Measurements from ENCODE around the gene SYNPR. TPM values are rescaled to one million over a fixed set of nuclear protein-coding genes. Genes with fewer than 3 reads are reported as not detected.

SYNPR gene
- total RNA-seq, 1 experiment from 2014 or later = not detected

GRCh38 chr3:63470745-63471144 is 192.6 kb downstream of the SYNPR start:
- CTCF ChIA-PET = no interaction called here
- no peaks in the 10 kb centered on the region for H3K36me3 Mint-ChIP-seq (ENCODE audit: insufficient read depth, unreplicated experiment)

GRCh38 chr3:63471781-63472180 is 193.7 kb downstream of the SYNPR start:
- no peaks in the 10 kb centered on the region for H3K9me3 Mint-ChIP-seq (ENCODE audit: unreplicated experiment)
- TF ChIP-seq CTCF (IDR thresholded peaks at IDR 0.05; ENCODE audit: insufficient read depth in 1 of 2, low read depth in 1 of 2, low read length in 1 of 2, severe bottlenecking in 1 of 2, unreplicated experiment in 1 of 2) = no peak

More at GRCh38 chr3:63470745-63471144, 192.6 kb downstream of the SYNPR start:
- Histone ChIP-seq H3K36me3 (ENCODE audit: control insufficient read depth, insufficient read depth, low read length) (no peaks in the 10 kb centered on the region), H3K27me3 (replicated peaks; ENCODE audit: control insufficient read depth, insufficient read depth, low read length) (no peaks in the 10 kb centered on the region), H3K4me3 (ENCODE audit: low read depth, low read length) (no peak overlapping the region), H3K4me1 (no peaks in the 10 kb centered on the region), H3K9me3 (no peaks in the 10 kb centered on the region)
- intact Hi-C loops (cut with micrococcal nuclease; ENCODE audit: unreplicated experiment) = no loop called here
- Mint-ChIP-seq H3K27ac (ENCODE audit: unreplicated experiment) (no peak overlapping the region), H3K27me3 (ENCODE audit: insufficient read depth, unreplicated experiment) (peaks cover 4% of the 10 kb centered on the region), H3K9me3 (ENCODE audit: unreplicated experiment) (no peaks in the 10 kb centered on the region), H3K4me3 (ENCODE audit: unreplicated experiment) (no peak overlapping the region), H3K4me1 (ENCODE audit: low read depth, unreplicated experiment) (no peaks in the 10 kb centered on the region)
- no peak for TF ChIP-seq CTCF (IDR thresholded peaks at IDR 0.05; ENCODE audit: insufficient read depth in 1 of 2, low read depth in 1 of 2, low read length in 1 of 2, severe bottlenecking in 1 of 2, unreplicated experiment in 1 of 2)
- BruUV-seq (replicated peaks) = no TSS peak
- POLR2A ChIA-PET = no interaction called here
- no peak for DNase-seq

GRCh38 chr3:63473641-63474166 is 195.6 kb downstream of the SYNPR start:
- intact Hi-C loops (cut with micrococcal nuclease; ENCODE audit: unreplicated experiment) = no loop called here
- ChIA-PET CTCF (no interaction called here), POLR2A (no interaction called here)
- no peaks in the 10 kb centered on the region for H3K36me3 Mint-ChIP-seq (ENCODE audit: insufficient read depth, unreplicated experiment)
- no peak for TF ChIP-seq CTCF (IDR thresholded peaks at IDR 0.05; ENCODE audit: insufficient read depth in 1 of 2, low read depth in 1 of 2, low read length in 1 of 2, severe bottlenecking in 1 of 2, unreplicated experiment in 1 of 2)
- Histone ChIP-seq H3K4me1 (no peaks in the 10 kb centered on the region), H3K36me3 (ENCODE audit: control insufficient read depth, insufficient read depth, low read length) (no peaks in the 10 kb centered on the region), H3K27me3 (replicated peaks; ENCODE audit: control insufficient read depth, insufficient read depth, low read length) (no peaks in the 10 kb centered on the region), H3K9me3 (peaks cover 3% of the 10 kb centered on the region; the same call in 1 of the 2 replicates), H3K4me3 (ENCODE audit: low read depth, low read length) (no peak overlapping the region)
- H3K9me3 Mint-ChIP-seq (ENCODE audit: unreplicated experiment) = no peaks in the 10 kb centered on the region
- DNase-seq = no peak
- BruUV-seq (replicated peaks) = no TSS peak
- no peaks in the 10 kb centered on the region for H3K27me3 Mint-ChIP-seq (ENCODE audit: insufficient read depth, unreplicated experiment)
- no peaks in the 10 kb centered on the region for H3K4me1 Mint-ChIP-seq (ENCODE audit: low read depth, unreplicated experiment)
- H3K27ac Mint-ChIP-seq (ENCODE audit: unreplicated experiment) = no peak overlapping the region
- H3K4me3 Mint-ChIP-seq (ENCODE audit: unreplicated experiment) = no peak overlapping the region

More at GRCh38 chr3:63471781-63472180, 193.7 kb downstream of the SYNPR start:
- Histone ChIP-seq H3K4me1 (no peaks in the 10 kb centered on the region), H3K9me3 (no peaks in the 10 kb centered on the region), H3K27me3 (replicated peaks; ENCODE audit: control insufficient read depth, insufficient read depth, low read length) (no peaks in the 10 kb centered on the region), H3K36me3 (ENCODE audit: control insufficient read depth, insufficient read depth, low read length) (no peaks in the 10 kb centered on the region), H3K4me3 (ENCODE audit: low read depth, low read length) (no peak overlapping the region)
- no TSS peak for BruUV-seq (replicated peaks)
- H3K36me3 Mint-ChIP-seq (ENCODE audit: insufficient read depth, unreplicated experiment) = no peaks in the 10 kb centered on the region
- no peak overlapping the region for H3K4me3 Mint-ChIP-seq (ENCODE audit: unreplicated experiment)
- ChIA-PET POLR2A (no interaction called here), CTCF (no interaction called here)
- intact Hi-C loops (cut with micrococcal nuclease; ENCODE audit: unreplicated experiment) = no loop called here
- no peaks in the 10 kb centered on the region for H3K27me3 Mint-ChIP-seq (ENCODE audit: insufficient read depth, unreplicated experiment)
- H3K4me1 Mint-ChIP-seq (ENCODE audit: low read depth, unreplicated experiment) = no peaks in the 10 kb centered on the region
- H3K27ac Mint-ChIP-seq (ENCODE audit: unreplicated experiment) = no peak overlapping the region
- no peak for DNase-seq
